ENCODE measurements around the gene ABHD13. TPM values are rescaled to one million over a fixed set of nuclear protein-coding genes. Genes with fewer than 3 reads are reported as not detected.

ABHD13 gene
- total RNA-seq, 4 donors from 2014 or later, result 12.6 to 21.4 (median 18.4) TPM

- no peaks in the 10 kb centered on the region for H3K27me3 ChIP-seq
- peaks cover under 1 to 6% of the 10 kb centered on the region in 2 donors for H3K4me1 ChIP-seq
- H3K27ac ChIP-seq, result no peak overlapping the region
- no peak for DNase-seq
- no peaks in the 10 kb centered on the region for H3K36me3 ChIP-seq
- 82 to 83% methylated on average over 1 of the region's 1 CpG for WGBS, 2 donors
- H3K4me3 ChIP-seq (replicated peaks in 1 of 3), result no peak overlapping the region
- H3K9me3 ChIP-seq, result no peaks in the 10 kb centered on the region
- no peak for TF ChIP-seq POLR2A (IDR thresholded peaks at IDR 0.05)
- no peak for TF ChIP-seq CTCF (IDR thresholded peaks at IDR 0.05)
- intact Hi-C loops (cut with DNase I), result no loop called here
Observed at GRCh38 chr13:108225440-108225839, 7.2 kb downstream of the ABHD13 start.

- Histone ChIP-seq H3K27ac (no peak overlapping the region), H3K27me3 (no peaks in the 10 kb centered on the region), H3K9me3 (no peaks in the 10 kb centered on the region), H3K36me3 (no peaks in the 10 kb centered on the region), H3K4me3 (replicated peaks in 1 of 3) (no peak overlapping the region), H3K4me1 (no peaks in the 10 kb centered on the region)
- TF ChIP-seq CTCF (IDR thresholded peaks at IDR 0.05), result no peak
- no peak for TF ChIP-seq POLR2A (IDR thresholded peaks at IDR 0.05)
- DNase-seq, result no peak
- WGBS, 2 donors, result 10 to 20% methylated on average over 1 of the region's 1 CpG
- intact Hi-C loops (cut with DNase I), result no loop called here
Observed at GRCh38 chr13:108226184-108226583, 8.0 kb downstream of the ABHD13 start.

GRCh38 chr13:108227651-108228272 lies 9.6 kb downstream of the ABHD13 start:
- Histone ChIP-seq H3K27ac (no peak overlapping the region), H3K4me3 (replicated peaks in 1 of 3) (no peak overlapping the region), H3K36me3 (no peaks in the 10 kb centered on the region), H3K9me3 (no peaks in the 10 kb centered on the region), H3K27me3 (no peaks in the 10 kb centered on the region), H3K4me1 (no peaks in the 10 kb centered on the region)
- 92 to 96% methylated on average over 1 of the region's 1 CpG for WGBS, 2 donors
- intact Hi-C loops (cut with DNase I), result no loop called here
- TF ChIP-seq POLR2A (IDR thresholded peaks at IDR 0.05) (no peak), CTCF (IDR thresholded peaks at IDR 0.05) (peak; percentile 19 to 77 (median 66))
- no peak for DNase-seq

- Histone ChIP-seq H3K4me3 (replicated peaks in 1 of 3) (no peak overlapping the region), H3K27ac (no peak overlapping the region), H3K9me3 (no peaks in the 10 kb centered on the region), H3K4me1 (no peaks in the 10 kb centered on the region), H3K27me3 (no peaks in the 10 kb centered on the region), H3K36me3 (no peaks in the 10 kb centered on the region)
- no peak for DNase-seq
- intact Hi-C loops (cut with DNase I), result loop anchor here (10.0 kb wide), 1 partner anchor 664 kb away; no protein-coding TSS in a partner anchor
- no peak for TF ChIP-seq CTCF (IDR thresholded peaks at IDR 0.05)
- TF ChIP-seq POLR2A (IDR thresholded peaks at IDR 0.05), result no peak
Observed at GRCh38 chr13:108230377-108230776, 12.2 kb downstream of the ABHD13 start.

- H3K4me1 ChIP-seq, result no peaks in the 10 kb centered on the region
- intact Hi-C loops (cut with DNase I), result no loop called here
- TF ChIP-seq CTCF (IDR thresholded peaks at IDR 0.05) (no peak), POLR2A (IDR thresholded peaks at IDR 0.05) (no peak)
- H3K27ac ChIP-seq, result no peak overlapping the region
- H3K27me3 ChIP-seq, result no peaks in the 10 kb centered on the region
- H3K9me3 ChIP-seq, result no peaks in the 10 kb centered on the region
- DNase-seq, result no peak
- WGBS, 2 donors, result 70 to 74% methylated on average over 4 of the region's 4 CpGs
- no peak overlapping the region for H3K4me3 ChIP-seq (replicated peaks in 1 of 3)
- no peaks in the 10 kb centered on the region for H3K36me3 ChIP-seq
Observed at GRCh38 chr13:108249150-108249549, 31.0 kb downstream of the ABHD13 start.
